ENCODE data around the gene FMO5. TPM values are rescaled to one million over a fixed set of nuclear protein-coding genes. Genes with fewer than 3 reads are reported as not detected.

Gene FMO5
- total and polyA plus RNA-seq, 2 donors (not counting 1 experiment from before 2014, with no cell fraction given), result 4.4 to 7.8 TPM

DNA sequence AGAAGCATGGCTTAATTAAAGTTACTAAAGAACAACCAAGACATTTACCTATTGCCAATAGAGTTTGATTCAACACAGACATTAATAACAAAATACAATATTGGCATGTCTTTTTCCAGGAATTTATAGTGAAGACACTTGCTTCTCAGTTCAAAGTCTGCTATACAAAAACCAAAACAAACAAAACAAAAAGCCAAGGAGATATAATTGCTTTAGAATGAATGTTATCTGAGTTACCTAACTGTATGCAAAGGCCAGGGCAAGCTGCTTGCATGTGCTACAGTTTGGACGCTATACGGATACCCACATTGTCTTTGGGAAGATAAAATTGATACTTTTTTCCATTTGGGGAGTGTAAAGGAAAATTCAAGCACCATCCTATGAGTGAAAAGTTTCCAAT lies 13.6 kb downstream of the FMO5 start:
- Histone ChIP-seq H2AFZ (ENCODE audit: insufficient read depth, low read depth, low read length, poor library complexity, severe bottlenecking) (no peak overlapping the region), H3K9me3 (ENCODE audit: control extremely low read depth in 1 of 3, control insufficient read depth in 2 of 3, insufficient read depth in 1 of 3, low read length in 2 of 3) (no peaks in the 10 kb centered on the region), H3K27ac (ENCODE audit: low read length in 2 of 2) (no peak overlapping the region), H3K27me3 (replicated peaks in 1 of 4; ENCODE audit: control extremely low read depth in 1 of 4, control insufficient read depth in 3 of 4, insufficient read depth in 4 of 4, low read length in 3 of 4) (no peaks in the 10 kb centered on the region), H4K20me1 (ENCODE audit: control insufficient read depth, insufficient read depth, low read length, poor library complexity, severe bottlenecking) (no peaks in the 10 kb centered on the region), H3K4me2 (replicated peaks; ENCODE audit: low read depth, low read length, poor library complexity, severe bottlenecking) (no peak overlapping the region), H3K4me3 (ENCODE audit: control extremely low read depth in 1 of 5, extremely low read depth in 1 of 5, insufficient read depth in 1 of 5, low read depth in 2 of 5, low read length in 4 of 5) (no peak overlapping the region), H3K36me3 (replicated peaks in 1 of 2; ENCODE audit: control extremely low read depth in 1 of 2, control insufficient read depth in 1 of 2, extremely low read depth in 1 of 2, insufficient read depth in 2 of 2, low read length in 1 of 2) (peaks cover 0 to 2% of the 10 kb centered on the region in 2 experiments), H3K79me2 (ENCODE audit: control insufficient read depth, insufficient read depth, low read length) (peaks cover 11% of the 10 kb centered on the region), H3K4me1 (ENCODE audit: control insufficient read depth in 2 of 2, insufficient read depth in 2 of 2, low read length in 2 of 2) (peaks cover 11 to 24% of the 10 kb centered on the region in 2 donors), H3K9ac (ENCODE audit: low read length) (no peak overlapping the region)
- 100% methylated on average over 2 of the region's 2 CpGs for WGBS (ENCODE audit: insufficient coverage)
- DNase-seq (no peak), ATAC-seq (ENCODE audit: low read depth) (no peak)
- Mint-ChIP-seq H3K4me1 (peaks cover 27% of the 10 kb centered on the region), H3K9me3 (ENCODE audit: insufficient read depth) (no peaks in the 10 kb centered on the region), H3K4me3 (no peak overlapping the region), H3K27ac (no peak overlapping the region), H3K27me3 (no peaks in the 10 kb centered on the region)
- intact Hi-C loops (cut with micrococcal nuclease), result no loop called here
- ChIA-PET POLR2A (no interaction called here), CTCF (no interaction called here)
- TF ChIP-seq EZH2 (IDR thresholded peaks at IDR 0.05; ENCODE audit: borderline replicate concordance, insufficient read depth, low read depth, low read length, poor library complexity, severe bottlenecking), result no peak
- TF ChIP-seq, protein P1, sequence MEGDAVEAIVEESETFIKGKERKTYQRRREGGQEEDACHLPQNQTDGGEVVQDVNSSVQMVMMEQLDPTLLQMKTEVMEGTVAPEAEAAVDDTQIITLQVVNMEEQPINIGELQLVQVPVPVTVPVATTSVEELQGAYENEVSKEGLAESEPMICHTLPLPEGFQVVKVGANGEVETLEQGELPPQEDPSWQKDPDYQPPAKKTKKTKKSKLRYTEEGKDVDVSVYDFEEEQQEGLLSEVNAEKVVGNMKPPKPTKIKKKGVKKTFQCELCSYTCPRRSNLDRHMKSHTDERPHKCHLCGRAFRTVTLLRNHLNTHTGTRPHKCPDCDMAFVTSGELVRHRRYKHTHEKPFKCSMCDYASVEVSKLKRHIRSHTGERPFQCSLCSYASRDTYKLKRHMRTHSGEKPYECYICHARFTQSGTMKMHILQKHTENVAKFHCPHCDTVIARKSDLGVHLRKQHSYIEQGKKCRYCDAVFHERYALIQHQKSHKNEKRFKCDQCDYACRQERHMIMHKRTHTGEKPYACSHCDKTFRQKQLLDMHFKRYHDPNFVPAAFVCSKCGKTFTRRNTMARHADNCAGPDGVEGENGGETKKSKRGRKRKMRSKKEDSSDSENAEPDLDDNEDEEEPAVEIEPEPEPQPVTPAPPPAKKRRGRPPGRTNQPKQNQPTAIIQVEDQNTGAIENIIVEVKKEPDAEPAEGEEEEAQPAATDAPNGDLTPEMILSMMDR (IDR thresholded peaks at IDR 0.05), result no peak

DNA sequence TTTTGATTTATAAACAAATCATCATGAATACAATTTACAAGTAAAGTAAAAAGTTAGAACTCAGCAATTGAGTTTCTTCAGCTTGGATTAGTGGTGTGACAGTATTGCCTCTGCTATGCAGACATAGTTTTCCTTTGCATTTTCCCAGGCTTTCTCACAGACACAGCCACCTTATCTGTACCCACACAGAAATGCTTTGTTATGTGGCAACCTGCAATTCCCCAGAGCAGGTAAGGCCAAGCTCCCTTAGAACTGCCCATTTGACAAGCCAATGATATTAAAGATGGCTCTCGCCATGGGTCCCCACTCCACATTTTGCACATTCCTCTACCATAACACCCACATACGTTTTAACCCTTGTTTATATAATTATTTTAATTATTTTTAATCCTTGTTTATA lies 14.2 kb downstream of the FMO5 start:
- Histone ChIP-seq H4K20me1 (ENCODE audit: control insufficient read depth, insufficient read depth, low read length, poor library complexity, severe bottlenecking) (no peaks in the 10 kb centered on the region), H3K4me1 (ENCODE audit: control insufficient read depth in 2 of 2, insufficient read depth in 2 of 2, low read length in 2 of 2) (peaks cover 11 to 24% of the 10 kb centered on the region in 2 donors), H3K9ac (ENCODE audit: low read length) (no peak overlapping the region), H3K27ac (ENCODE audit: low read length in 2 of 2) (no peak overlapping the region), H3K4me2 (replicated peaks; ENCODE audit: low read depth, low read length, poor library complexity, severe bottlenecking) (no peak overlapping the region), H3K9me3 (ENCODE audit: control extremely low read depth in 1 of 3, control insufficient read depth in 2 of 3, insufficient read depth in 1 of 3, low read length in 2 of 3) (no peaks in the 10 kb centered on the region), H3K4me3 (ENCODE audit: control extremely low read depth in 1 of 5, extremely low read depth in 1 of 5, insufficient read depth in 1 of 5, low read depth in 2 of 5, low read length in 4 of 5) (no peak overlapping the region), H3K79me2 (ENCODE audit: control insufficient read depth, insufficient read depth, low read length) (peaks cover 11% of the 10 kb centered on the region), H3K27me3 (replicated peaks in 1 of 4; ENCODE audit: control extremely low read depth in 1 of 4, control insufficient read depth in 3 of 4, insufficient read depth in 4 of 4, low read length in 3 of 4) (no peaks in the 10 kb centered on the region), H2AFZ (ENCODE audit: insufficient read depth, low read depth, low read length, poor library complexity, severe bottlenecking) (no peak overlapping the region), H3K36me3 (replicated peaks in 1 of 2; ENCODE audit: control extremely low read depth in 1 of 2, control insufficient read depth in 1 of 2, extremely low read depth in 1 of 2, insufficient read depth in 2 of 2, low read length in 1 of 2) (peaks cover 0 to 2% of the 10 kb centered on the region in 2 experiments)
- ChIA-PET POLR2A (no interaction called here), CTCF (no interaction called here)
- DNase-seq (no peak), ATAC-seq (ENCODE audit: low read depth) (no peak)
- no CpG with 5 or more reads among the region's 2 CpGs for WGBS (ENCODE audit: insufficient coverage)
- no peak overlapping the region for H3K4me3 Mint-ChIP-seq
- H3K4me1 Mint-ChIP-seq, result peaks cover 25% of the 10 kb centered on the region
- H3K9me3 Mint-ChIP-seq (ENCODE audit: insufficient read depth), result no peaks in the 10 kb centered on the region
- intact Hi-C loops (cut with micrococcal nuclease), result no loop called here
- H3K27me3 Mint-ChIP-seq, result no peaks in the 10 kb centered on the region
- no peak overlapping the region for H3K27ac Mint-ChIP-seq
- TF ChIP-seq EZH2 (IDR thresholded peaks at IDR 0.05; ENCODE audit: borderline replicate concordance, insufficient read depth, low read depth, low read length, poor library complexity, severe bottlenecking), result no peak
- TF ChIP-seq, protein P1 (IDR thresholded peaks at IDR 0.05), result no peak

Data from B cell (primary cell).